DOHH2 (cell line): Measurements from ENCODE around the gene TAGLN3.

Experiments used
- H3F3A ChIP-seq: fragments of 200-600 bp; sonication (generic), shearing (Covaris generic); 2 replicates; pipeline ENCODE4 v1.6.0; 2016; ENCODE audit warnings: antibody characterized with exemption, mild to moderate bottlenecking; ENCODE audit not compliant: control insufficient read depth, insufficient read depth
- H3K27ac ChIP-seq: fragments of 200-600 bp; sonication (generic); 2 replicates; pipeline ENCODE4 v1.5.1; 2014; ENCODE audit warnings: low read depth, mild to moderate bottlenecking, low read length, moderate library complexity
- H3K27me3 ChIP-seq: fragments of 200-600 bp; sonication (generic); 2 replicates; pipeline ENCODE4 v1.6.1; 2014; ENCODE audit warnings: mild to moderate bottlenecking, low read length, mixed read lengths; ENCODE audit not compliant: control insufficient read depth
- H3K36me3 ChIP-seq: fragments of 200-600 bp; sonication (generic); 2 replicates; pipeline ENCODE4 v1.6.1; 2014; ENCODE audit warnings: mild to moderate bottlenecking, low read length, moderate library complexity, mixed read lengths; ENCODE audit not compliant: control insufficient read depth
- H3K4me1 ChIP-seq: fragments of 200-600 bp; sonication (generic); 2 replicates; pipeline ENCODE4 v1.6.1; 2014; ENCODE audit warnings: mild to moderate bottlenecking, low read length, mixed read lengths; ENCODE audit not compliant: control insufficient read depth
- H3K4me2 ChIP-seq: fragments of 200-600 bp; sonication (generic); 2 replicates; pipeline ENCODE4 v1.6.0; 2014; ENCODE audit warnings: mild to moderate bottlenecking, low read length, moderate library complexity
- H3K4me3 ChIP-seq: fragments of 200-600 bp; sonication (generic); 2 replicates; pipeline ENCODE4 v1.5.1; 2014; ENCODE audit warnings: mild to moderate bottlenecking, low read length, mixed read lengths
- H3K79me2 ChIP-seq: fragments of 200-600 bp; sonication (generic); 2 replicates; pipeline ENCODE4 v1.6.1; 2014; ENCODE audit warnings: mild to moderate bottlenecking, low read length, mixed read lengths; ENCODE audit not compliant: control insufficient read depth
- H3K9me2 ChIP-seq: fragments of 200-600 bp; sonication (generic); replicated peaks from 2 replicates; pipeline ENCODE4 v1.6.1; 2014; ENCODE audit warnings: mild to moderate bottlenecking, low read length, mixed read lengths; ENCODE audit not compliant: control insufficient read depth
- H3K9me3 ChIP-seq: fragments of 200-600 bp; sonication (generic); 2 replicates; pipeline ENCODE4 v1.6.1; 2014; ENCODE audit warnings: antibody characterized with exemption, low read length, mixed read lengths; ENCODE audit not compliant: control insufficient read depth, insufficient read depth
- H4K20me1 ChIP-seq: fragments of 200-600 bp; sonication (generic); 2 replicates; pipeline ENCODE4 v1.6.0; 2014; ENCODE audit warnings: low read depth, mild to moderate bottlenecking, antibody characterized with exemption, low read length, moderate library complexity; ENCODE audit not compliant: control insufficient read depth, insufficient read depth
- CTCF ChIP-seq: fragments of 200-600 bp; sonication (generic); IDR thresholded peaks from one replicate; pipeline ENCODE4 v1.5.1; 2014; ENCODE audit warnings: antibody characterized with exemption, mild to moderate bottlenecking, low read depth, low read length; ENCODE audit not compliant: poor library complexity, severe bottlenecking
- EZH2phosphoT487 ChIP-seq: fragments of 200-600 bp; sonication (generic); IDR thresholded peaks from 2 replicates; pipeline ENCODE4 v1.6.1; 2017; ENCODE audit warnings: borderline replicate concordance, mild to moderate bottlenecking, antibody characterized with exemption, low read length, moderate library complexity, mixed read lengths

Gene TAGLN3

GRCh38 chr3:112013058-112013783 lies 14.5 kb downstream of the TAGLN3 start:
- H4K20me1 ChIP-seq: no peaks in the 10 kb centered on the region
- H3K27ac ChIP-seq: no peak overlapping the region
- H3K27me3 ChIP-seq: no peaks in the 10 kb centered on the region
- H3K9me2 ChIP-seq: no peaks in the 10 kb centered on the region
- no peaks in the 10 kb centered on the region for H3K79me2 ChIP-seq
- no peak for TF ChIP-seq EZH2phosphoT487
- TF ChIP-seq CTCF: peak; percentile 57
- H3K4me3 ChIP-seq: 0 out of 2 replicates have a peak overlapping the region, but pooled peaks have one; percentile 26
- H3K4me1 ChIP-seq: peaks cover 25% of the 10 kb centered on the region
- no peaks in the 10 kb centered on the region for H3F3A ChIP-seq
- H3K36me3 ChIP-seq: no peaks in the 10 kb centered on the region
- no peaks in the 10 kb centered on the region for H3K9me3 ChIP-seq
- peak overlapping the region; percentile 47 for H3K4me2 ChIP-seq

- H3K9me3 ChIP-seq: no peaks in the 10 kb centered on the region
- TF ChIP-seq CTCF (no peak), EZH2phosphoT487 (no peak)
- H3K4me2 ChIP-seq: peak overlapping the region; percentile 47; the same call in 1 of the 2 replicates
Measured at GRCh38 chr3:112013784-112014143, 15.0 kb downstream of the TAGLN3 start.

GRCh38 chr3:112017091-112017490 lies 18.4 kb downstream of the TAGLN3 start:
- H3K36me3 ChIP-seq: no peaks in the 10 kb centered on the region
- H3K4me2 ChIP-seq: no peak overlapping the region
- H3K27ac ChIP-seq: no peak overlapping the region
- no peaks in the 10 kb centered on the region for H3K79me2 ChIP-seq
- H3F3A ChIP-seq: no peaks in the 10 kb centered on the region
- H3K9me2 ChIP-seq: no peaks in the 10 kb centered on the region
- no peaks in the 10 kb centered on the region for H3K9me3 ChIP-seq
- no peak overlapping the region for H3K4me3 ChIP-seq
- peaks cover 9% of the 10 kb centered on the region for H3K4me1 ChIP-seq
- H4K20me1 ChIP-seq: no peaks in the 10 kb centered on the region
- TF ChIP-seq CTCF: no peak
- no peak for TF ChIP-seq EZH2phosphoT487
- no peaks in the 10 kb centered on the region for H3K27me3 ChIP-seq

More at GRCh38 chr3:112013784-112014143, 15.0 kb downstream of the TAGLN3 start:
- Histone ChIP-seq H3K9me2 (no peaks in the 10 kb centered on the region), H3K79me2 (no peaks in the 10 kb centered on the region), H3F3A (no peaks in the 10 kb centered on the region), H3K4me3 (no peak overlapping the region), H3K27me3 (no peaks in the 10 kb centered on the region), H3K4me1 (peaks cover 25% of the 10 kb centered on the region), H3K36me3 (no peaks in the 10 kb centered on the region), H4K20me1 (no peaks in the 10 kb centered on the region), H3K27ac (no peak overlapping the region)
